HepG2 (cell line): ENCODE measurements around the gene PLCG1. TPM values are rescaled to one million over a fixed set of nuclear protein-coding genes. Genes with fewer than 3 reads are reported as not detected.

Experiments
- BATF2 ChIP-seq: sonication (generic); formaldehyde crosslinking; IDR thresholded peaks from 2 replicates; pipeline ENCODE4 v1.8.0; 2022; ENCODE audit warnings: mild to moderate bottlenecking, missing genetic modification reagents, moderate library complexity
- CREB1 ChIP-seq, 2 experiments: fragments of 450-650 bp in 1 of 2; IDR thresholded peaks; 2 replicates each; pipeline ENCODE4 v1.6.1; 2016 to 2017; ENCODE audit warnings: control low read depth in 1 of 2, mild to moderate bottlenecking in 1 of 2, missing compliant biosample characterization in 1 of 2, missing genetic modification characterization in 1 of 2
- IRF9 ChIP-seq: sonication (generic); formaldehyde crosslinking; IDR thresholded peaks from 2 replicates; pipeline ENCODE4 v1.8.0; 2022; ENCODE audit warnings: missing genetic modification reagents, mild to moderate bottlenecking, borderline replicate concordance
- JUNB ChIP-seq: sonication (generic); formaldehyde crosslinking; IDR thresholded peaks from 2 replicates; pipeline ENCODE4 v1.8.0; 2022; ENCODE audit warnings: missing genetic modification reagents, mild to moderate bottlenecking, borderline replicate concordance
- KDM1A ChIP-seq: IDR thresholded peaks from 2 replicates; pipeline ENCODE4 v1.6.1; 2016; ENCODE audit warnings: missing compliant biosample characterization
- KLF12 ChIP-seq: sonication (generic); formaldehyde crosslinking; IDR thresholded peaks from 2 replicates; pipeline ENCODE4 v1.4.0; 2020; ENCODE audit warnings: missing genetic modification reagents, borderline replicate concordance
- KLF13 ChIP-seq: sonication (generic); formaldehyde crosslinking; IDR thresholded peaks from 2 replicates; pipeline ENCODE4 v1.4.0; 2020; ENCODE audit warnings: mild to moderate bottlenecking, missing genetic modification reagents
- MLLT10 ChIP-seq: sonication (generic); formaldehyde crosslinking; IDR thresholded peaks from 2 replicates; pipeline ENCODE4 v1.4.0; 2020; ENCODE audit warnings: missing genetic modification reagents
- SMAD9 ChIP-seq: sonication (generic); formaldehyde crosslinking; IDR thresholded peaks from 2 replicates; pipeline ENCODE4 v1.5.1; 2020; ENCODE audit warnings: mild to moderate bottlenecking, missing genetic modification reagents
- SMYD3 ChIP-seq: sonication (generic); formaldehyde crosslinking; IDR thresholded peaks from 2 replicates; pipeline ENCODE4 v1.8.1; 2023; ENCODE audit warnings: mild to moderate bottlenecking, missing genetic modification reagents
- SNAI1 ChIP-seq: sonication (generic); formaldehyde crosslinking; IDR thresholded peaks from 2 replicates; pipeline ENCODE4 v1.5.0; 2020; ENCODE audit warnings: mild to moderate bottlenecking, missing genetic modification reagents, borderline replicate concordance
- SNAPC2 ChIP-seq: sonication (generic); formaldehyde crosslinking; IDR thresholded peaks from 2 replicates; pipeline ENCODE4 v1.8.1; 2022; ENCODE audit warnings: mild to moderate bottlenecking, missing genetic modification reagents
- SOX6 ChIP-seq, 2 experiments: fragments of 450-650 bp in 1 of 2; sonication (generic) in 1 of 2; formaldehyde crosslinking in 1 of 2; IDR thresholded peaks; 2 replicates each; pipeline versions ENCODE4 v1.4.0 to v1.6.1; 2017 to 2020; ENCODE audit warnings: antibody characterized with exemption in 1 of 2, mild to moderate bottlenecking in 1 of 2, missing genetic modification reagents in 1 of 2
- SP140L ChIP-seq: sonication (generic); formaldehyde crosslinking; IDR thresholded peaks from 2 replicates; pipeline ENCODE4 v1.4.0; 2020; ENCODE audit warnings: missing genetic modification reagents, borderline replicate concordance
- WIZ ChIP-seq: sonication (generic); formaldehyde crosslinking; IDR thresholded peaks from 2 replicates; pipeline ENCODE4 v1.5.1; 2020; ENCODE audit warnings: mild to moderate bottlenecking, missing genetic modification reagents
- ZFYVE20 ChIP-seq: sonication (generic); formaldehyde crosslinking; IDR thresholded peaks from 2 replicates; pipeline ENCODE4 v1.8.0; 2023; ENCODE audit warnings: low read depth, mild to moderate bottlenecking, moderate library complexity, missing genetic modification reagents, borderline replicate concordance
- ZNF160 ChIP-seq: sonication (generic); formaldehyde crosslinking; IDR thresholded peaks from 2 replicates; pipeline ENCODE4 v1.8.0; 2022; ENCODE audit warnings: mild to moderate bottlenecking, inconsistent platforms, missing genetic modification reagents
- ZNF260 ChIP-seq: sonication (generic); formaldehyde crosslinking; IDR thresholded peaks from 2 replicates; pipeline ENCODE4 v1.4.0; 2020; ENCODE audit warnings: missing genetic modification reagents, low read depth, mild to moderate bottlenecking, borderline replicate concordance
- ZNF276 ChIP-seq: sonication (generic); formaldehyde crosslinking; IDR thresholded peaks from 2 replicates; pipeline ENCODE4 v1.4.0; 2020; ENCODE audit warnings: mild to moderate bottlenecking, low read depth, missing genetic modification reagents
- ZNF543 ChIP-seq: sonication (generic); formaldehyde crosslinking; IDR thresholded peaks from 2 replicates; pipeline ENCODE4 v1.4.0; 2020; ENCODE audit warnings: mild to moderate bottlenecking, missing genetic modification reagents
- ZNF556 ChIP-seq: sonication (generic); formaldehyde crosslinking; IDR thresholded peaks from 2 replicates; pipeline ENCODE4 v1.4.0; 2020; ENCODE audit warnings: mild to moderate bottlenecking, missing genetic modification reagents, borderline replicate concordance
- ZNF615 ChIP-seq: sonication (generic); formaldehyde crosslinking; IDR thresholded peaks from 2 replicates; pipeline ENCODE4 v1.5.0; 2020; ENCODE audit warnings: mild to moderate bottlenecking, missing genetic modification reagents, borderline replicate concordance
- ZNF784 ChIP-seq: sonication (generic); formaldehyde crosslinking; IDR thresholded peaks from 2 replicates; pipeline ENCODE4 v1.5.1; 2020; ENCODE audit warnings: missing genetic modification reagents, mild to moderate bottlenecking, borderline replicate concordance
- ZSCAN22 ChIP-seq: sonication (generic); formaldehyde crosslinking; IDR thresholded peaks from 2 replicates; pipeline ENCODE4 v1.4.0; 2020; ENCODE audit warnings: mild to moderate bottlenecking, missing genetic modification reagents
- polyA plus RNA-seq, 8 experiments: library from polyadenylated mRNA; depleted of rRNA in 3 of 8; stranded (reverse) in 7 of 8; unstranded in 1 of 8; fragments of >200 nt; fragmentation: Illumina TruSeq in 4 of 8; extraction: Trizol in 4 of 8; gene quantifications; 2 replicates each; pipeline versions ENCODE4 v1.2.1 to v1.2.3, GENCODE V29; 2011 to 2016; ENCODE audit warnings: low read depth in 4 of 8, missing spikeins in 1 of 8, mixed read lengths in 1 of 8; ENCODE audit not compliant: insufficient read depth in 1 of 8
- total RNA-seq, 5 experiments: library from RNA; depleted of rRNA; stranded (reverse); fragments of >200 nt; fragmentation: Illumina TruSeq; extraction: Trizol; gene quantifications; 2 replicates each; pipeline ENCODE4 v1.2.3, GENCODE V29; 2016; ENCODE audit warnings: low read depth in 1 of 5

Gene PLCG1
- total and polyA plus RNA-seq, 2 of the 13 experiments (the other 11 are each of a cell fraction or from before 2014, with no cell fraction given) = 85.3 to 158 TPM

GRCh38 chr20:41136680-41137613 is at the start of gene PLCG1 (continued):
- peak; percentile 58 for TF ChIP-seq ZNF784 (CRISPR knock-in tag)
- no peak for TF ChIP-seq SMYD3
- TF ChIP-seq ZNF615 (CRISPR knock-in tag) = no peak
- no peak for TF ChIP-seq ZNF260 (CRISPR knock-in tag)
- peak; percentile 36; the same call in 1 of the 2 replicates for TF ChIP-seq ZNF276
- TF ChIP-seq MLLT10 (CRISPR knock-in tag) = no peak
- peak; percentile 90 for TF ChIP-seq SNAI1 (CRISPR knock-in tag)
- peak; percentile 2; the same call in 1 of the 2 replicates for TF ChIP-seq CREB1 (IDR thresholded peaks at IDR 0.05)
- no peak for TF ChIP-seq CREB1 (CRISPR knock-in tag; IDR thresholded peaks at IDR 0.05)
- peak; percentile 75 for TF ChIP-seq ZNF556 (CRISPR knock-in tag)
- TF ChIP-seq SP140L = 0 out of 2 replicates have a peak, but pooled peaks have one; percentile 28
- TF ChIP-seq KDM1A = no peak
- TF ChIP-seq SOX6 (IDR thresholded peaks at IDR 0.05) = no peak
- peak; percentile 56 for TF ChIP-seq SOX6 (CRISPR knock-in tag; IDR thresholded peaks at IDR 0.05)
- peak; percentile 17; the same call in 1 of the 2 replicates for TF ChIP-seq IRF9
- TF ChIP-seq KLF12 = peak; percentile 92
- no peak for TF ChIP-seq SMAD9
- peak; percentile 58 for TF ChIP-seq ZNF543
- no peak for TF ChIP-seq JUNB
- peak; percentile 92 for TF ChIP-seq SNAPC2 (CRISPR knock-in tag)
- peak; percentile 64; the same call in 1 of the 2 replicates for TF ChIP-seq ZSCAN22 (CRISPR knock-in tag)
- TF ChIP-seq BATF2 = no peak; the same call in none of the 2 replicates
- TF ChIP-seq ZNF160 (CRISPR knock-in tag) = peak; percentile 29; the same call in 1 of the 2 replicates
- no peak for TF ChIP-seq KLF13 (CRISPR knock-in tag)
- no peak for TF ChIP-seq ZFYVE20 (CRISPR knock-in tag)
- TF ChIP-seq WIZ (CRISPR knock-in tag) = no peak
